Measurements from ENCODE around the gene ADGRB3. TPM values are rescaled to one million over a fixed set of nuclear protein-coding genes. Genes with fewer than 3 reads are reported as not detected.

ADGRB3 gene
- under 1 TPM; 0.30 to 0.94 (median 0.35) TPM for total RNA-seq

DNA sequence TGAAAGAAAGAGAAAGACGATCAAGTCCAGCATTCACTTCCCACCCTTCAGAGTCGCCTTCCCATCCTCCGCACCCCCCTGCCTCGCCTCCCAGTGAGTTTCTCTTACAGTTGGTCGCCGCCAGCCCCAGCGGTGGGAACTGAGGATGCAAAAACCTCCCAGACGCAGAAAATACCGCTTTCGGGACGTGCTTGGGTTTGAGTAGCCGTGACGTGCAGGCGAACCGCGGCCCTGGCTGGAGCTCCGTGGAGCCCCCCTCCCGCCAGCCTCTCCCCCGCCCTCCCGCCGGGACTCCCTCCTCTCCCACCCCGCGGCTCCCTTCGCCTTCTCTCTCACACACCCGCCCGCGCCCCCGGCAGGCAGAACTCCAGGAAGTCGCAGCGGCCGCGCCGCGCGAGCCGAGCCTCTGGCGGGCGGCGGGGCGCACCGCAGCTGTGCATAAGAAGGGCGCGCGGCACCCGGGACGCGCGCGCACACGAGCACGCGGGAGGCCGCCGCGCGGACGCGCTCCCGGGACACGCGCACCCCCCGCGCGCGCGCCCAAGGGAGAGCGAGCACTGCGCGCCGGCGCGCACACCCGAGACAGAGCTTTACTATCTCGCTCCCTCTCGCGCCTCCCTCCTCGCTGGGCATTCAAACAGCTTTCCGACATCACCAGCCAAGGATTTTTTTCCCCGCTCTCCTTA lies at the start of gene ADGRB3:
Gene ADGRB3 (plus strand): TSS at position 557 of the 686 bp plus-strand sequence. CDS start 3,394 bp downstream, outside the sequence.
- intact Hi-C loops (cut with DNase I; ENCODE audit: low total_unique reads): no loop called here
- peak within 1 kb of the TSS; percentile 36 for H3K4me3 ChIP-seq (ENCODE audit: low read depth, poor library complexity, severe bottlenecking)
- WGBS, 2 donors: 0 to 1% methylated on average over 46 to 51 of the region's 79 CpGs
- peak; percentile 33 to 92 for DNase-seq (ENCODE audit: low spot score in 2 of 2)
- TF ChIP-seq, protein P1, sequence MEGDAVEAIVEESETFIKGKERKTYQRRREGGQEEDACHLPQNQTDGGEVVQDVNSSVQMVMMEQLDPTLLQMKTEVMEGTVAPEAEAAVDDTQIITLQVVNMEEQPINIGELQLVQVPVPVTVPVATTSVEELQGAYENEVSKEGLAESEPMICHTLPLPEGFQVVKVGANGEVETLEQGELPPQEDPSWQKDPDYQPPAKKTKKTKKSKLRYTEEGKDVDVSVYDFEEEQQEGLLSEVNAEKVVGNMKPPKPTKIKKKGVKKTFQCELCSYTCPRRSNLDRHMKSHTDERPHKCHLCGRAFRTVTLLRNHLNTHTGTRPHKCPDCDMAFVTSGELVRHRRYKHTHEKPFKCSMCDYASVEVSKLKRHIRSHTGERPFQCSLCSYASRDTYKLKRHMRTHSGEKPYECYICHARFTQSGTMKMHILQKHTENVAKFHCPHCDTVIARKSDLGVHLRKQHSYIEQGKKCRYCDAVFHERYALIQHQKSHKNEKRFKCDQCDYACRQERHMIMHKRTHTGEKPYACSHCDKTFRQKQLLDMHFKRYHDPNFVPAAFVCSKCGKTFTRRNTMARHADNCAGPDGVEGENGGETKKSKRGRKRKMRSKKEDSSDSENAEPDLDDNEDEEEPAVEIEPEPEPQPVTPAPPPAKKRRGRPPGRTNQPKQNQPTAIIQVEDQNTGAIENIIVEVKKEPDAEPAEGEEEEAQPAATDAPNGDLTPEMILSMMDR (IDR thresholded peaks at IDR 0.05): no peak
- no peak for TF ChIP-seq POLR2A (IDR thresholded peaks at IDR 0.05)

DNA sequence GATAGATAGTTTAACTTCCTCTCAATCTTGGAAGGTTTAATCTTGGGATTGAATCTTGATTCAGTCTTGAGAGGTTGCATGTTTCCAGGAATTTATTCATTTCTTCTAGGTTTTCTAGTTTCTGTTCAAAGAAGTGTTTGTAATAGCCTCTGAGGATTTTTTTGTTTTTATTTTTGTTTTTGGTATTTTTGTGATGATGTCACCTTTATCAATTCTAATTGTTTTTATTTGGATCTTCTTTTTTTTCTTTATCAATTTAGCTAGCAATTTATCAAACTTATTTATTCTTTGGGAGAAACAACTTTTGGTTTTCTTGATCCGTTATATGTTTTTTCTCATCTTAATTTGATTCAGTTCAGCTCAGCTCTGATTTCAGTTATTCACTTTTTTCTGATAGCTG lies 41.5 kb upstream of the ADGRB3 start:
- TF ChIP-seq, protein P1 (IDR thresholded peaks at IDR 0.05): no peak
- no peak overlapping the region for H3K4me3 ChIP-seq (ENCODE audit: low read depth, poor library complexity, severe bottlenecking)
- 84 to 97% methylated on average over 1 of the region's 1 CpG for WGBS, 2 donors
- intact Hi-C loops (cut with DNase I; ENCODE audit: low total_unique reads): no loop called here
- DNase-seq (ENCODE audit: low spot score in 2 of 2): no peak

DNA sequence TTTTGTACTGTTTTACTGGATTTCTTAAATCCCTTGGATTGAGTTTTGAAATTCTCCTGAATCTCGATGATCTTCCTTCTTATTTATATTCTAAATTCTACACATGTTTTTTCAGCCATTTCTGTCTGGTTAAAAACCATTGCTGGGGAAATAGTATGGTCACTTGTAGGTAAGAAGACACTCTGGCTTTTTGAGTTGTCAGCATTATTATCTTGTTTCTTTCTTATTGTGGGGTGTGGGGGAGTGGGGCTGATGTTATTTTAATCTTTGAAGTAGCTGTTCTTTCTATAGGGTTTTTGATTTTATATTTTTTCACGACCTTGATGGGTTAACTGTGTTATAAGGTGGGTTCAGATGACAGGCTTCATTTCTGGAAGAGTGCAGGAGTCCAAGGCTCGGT lies 37.4 kb upstream of the ADGRB3 start:
- DNase-seq (ENCODE audit: low spot score in 2 of 2): no peak
- WGBS, 2 donors: 63 to 68% methylated on average over 3 of the region's 3 CpGs
- no peak for TF ChIP-seq POLR2A (IDR thresholded peaks at IDR 0.05)
- TF ChIP-seq, protein P1 (IDR thresholded peaks at IDR 0.05): no peak
- intact Hi-C loops (cut with DNase I; ENCODE audit: low total_unique reads): no loop called here
- no peak overlapping the region for H3K4me3 ChIP-seq (ENCODE audit: low read depth, poor library complexity, severe bottlenecking)

DNA sequence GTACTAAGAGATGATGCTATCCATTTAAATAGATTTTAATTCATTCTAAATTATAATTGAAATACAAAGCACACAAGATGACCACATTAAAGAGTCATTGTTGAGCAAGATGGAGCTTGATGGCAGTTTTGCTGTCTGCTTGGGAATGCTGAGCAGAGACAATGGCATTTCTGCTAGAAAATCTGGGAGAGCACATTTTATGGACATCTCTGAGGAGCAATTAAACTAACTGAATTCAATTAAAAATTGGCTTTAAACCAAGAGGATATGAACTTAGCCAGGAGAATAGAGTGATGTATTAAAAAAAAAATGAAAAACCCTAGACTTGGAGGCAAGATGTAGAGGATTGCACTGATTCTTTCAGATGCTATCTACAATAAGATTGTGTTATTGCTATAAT lies 19.1 kb upstream of the ADGRB3 start:
- intact Hi-C loops (cut with DNase I; ENCODE audit: low total_unique reads): no loop called here
- no peak for DNase-seq (ENCODE audit: low spot score in 2 of 2)
- TF ChIP-seq POLR2A (IDR thresholded peaks at IDR 0.05): no peak
- TF ChIP-seq, protein P1 (IDR thresholded peaks at IDR 0.05): no peak
- H3K4me3 ChIP-seq (ENCODE audit: low read depth, poor library complexity, severe bottlenecking): no peak overlapping the region

DNA sequence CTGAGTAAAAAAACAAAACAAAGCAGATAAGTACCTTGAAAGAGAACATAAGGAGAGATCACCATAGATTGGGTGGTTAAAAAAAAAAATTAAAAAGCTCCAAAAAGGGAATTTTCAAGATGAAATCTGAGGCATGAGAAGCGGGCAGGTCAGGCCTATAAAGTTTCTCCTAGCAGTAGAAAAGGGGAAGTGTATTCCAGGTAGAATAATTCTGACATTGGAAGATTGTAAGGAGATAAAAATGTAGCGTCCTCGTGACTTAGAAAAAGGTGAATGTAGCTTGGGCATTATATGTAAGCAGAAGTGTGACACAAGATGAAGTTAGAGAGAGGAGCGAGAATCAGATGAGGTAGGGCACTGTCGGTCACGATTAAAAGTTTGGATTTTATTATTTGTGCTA lies 9.1 kb upstream of the ADGRB3 start:
- intact Hi-C loops (cut with DNase I; ENCODE audit: low total_unique reads): no loop called here

More for the DNA sequence above, 9.1 kb upstream of the ADGRB3 start:
- no peak overlapping the region for H3K4me3 ChIP-seq (ENCODE audit: low read depth, poor library complexity, severe bottlenecking)
- no peak for TF ChIP-seq POLR2A (IDR thresholded peaks at IDR 0.05)
- TF ChIP-seq, protein P1 (IDR thresholded peaks at IDR 0.05): no peak
- no peak for DNase-seq (ENCODE audit: low spot score in 2 of 2)
- WGBS, 2 donors: 90 to 92% methylated on average over 6 of the region's 6 CpGs

Measured in lower leg skin (tissue), 4 donors.